Measurements from ENCODE around the gene KLF5.

Gene KLF5

DNA sequence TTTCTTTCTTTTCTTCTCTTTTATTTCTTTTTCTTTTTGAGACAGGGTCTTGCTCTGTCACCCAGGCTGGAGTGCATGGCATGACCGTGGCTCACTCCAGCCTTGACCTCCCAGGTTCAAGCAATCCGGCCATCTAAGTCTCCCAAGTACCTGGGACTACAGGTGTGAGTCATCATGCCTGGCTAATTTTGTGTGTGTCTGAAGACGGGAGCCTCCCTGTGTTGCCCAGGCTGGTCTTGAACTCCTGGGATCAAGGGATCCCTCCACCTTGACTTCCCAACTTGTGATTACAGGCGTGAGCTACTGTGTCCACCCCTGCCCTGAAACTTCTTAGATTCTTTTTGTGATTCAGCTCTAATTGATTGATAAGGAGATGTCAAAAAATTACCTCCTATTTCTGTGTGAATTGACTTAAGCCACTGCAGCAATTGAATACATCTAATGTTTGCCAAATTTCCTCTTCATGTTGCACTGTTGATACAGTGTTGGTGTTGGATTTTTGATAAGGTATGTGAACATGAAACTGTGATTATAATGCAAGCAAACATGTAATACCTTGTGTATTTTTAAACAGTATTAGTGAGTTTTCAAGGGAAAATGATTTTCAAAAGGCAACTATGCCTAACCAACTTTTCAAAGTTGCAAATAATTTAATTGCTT lies 22.6 kb downstream of the KLF5 start:
- in situ Hi-C loops (cut with HindIII; ENCODE audit: low sequenced_read_pairs), result no loop called here
- TF ChIP-seq, protein P1, sequence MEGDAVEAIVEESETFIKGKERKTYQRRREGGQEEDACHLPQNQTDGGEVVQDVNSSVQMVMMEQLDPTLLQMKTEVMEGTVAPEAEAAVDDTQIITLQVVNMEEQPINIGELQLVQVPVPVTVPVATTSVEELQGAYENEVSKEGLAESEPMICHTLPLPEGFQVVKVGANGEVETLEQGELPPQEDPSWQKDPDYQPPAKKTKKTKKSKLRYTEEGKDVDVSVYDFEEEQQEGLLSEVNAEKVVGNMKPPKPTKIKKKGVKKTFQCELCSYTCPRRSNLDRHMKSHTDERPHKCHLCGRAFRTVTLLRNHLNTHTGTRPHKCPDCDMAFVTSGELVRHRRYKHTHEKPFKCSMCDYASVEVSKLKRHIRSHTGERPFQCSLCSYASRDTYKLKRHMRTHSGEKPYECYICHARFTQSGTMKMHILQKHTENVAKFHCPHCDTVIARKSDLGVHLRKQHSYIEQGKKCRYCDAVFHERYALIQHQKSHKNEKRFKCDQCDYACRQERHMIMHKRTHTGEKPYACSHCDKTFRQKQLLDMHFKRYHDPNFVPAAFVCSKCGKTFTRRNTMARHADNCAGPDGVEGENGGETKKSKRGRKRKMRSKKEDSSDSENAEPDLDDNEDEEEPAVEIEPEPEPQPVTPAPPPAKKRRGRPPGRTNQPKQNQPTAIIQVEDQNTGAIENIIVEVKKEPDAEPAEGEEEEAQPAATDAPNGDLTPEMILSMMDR (IDR thresholded peaks at IDR 0.05; ENCODE audit: low read depth, low read length, missing control alignments), result no peak
- no peak for DNase-seq (ENCODE audit: low read depth)
- H3K4me3 ChIP-seq (ENCODE audit: low read depth, low read length), result no peak overlapping the region

DNA sequence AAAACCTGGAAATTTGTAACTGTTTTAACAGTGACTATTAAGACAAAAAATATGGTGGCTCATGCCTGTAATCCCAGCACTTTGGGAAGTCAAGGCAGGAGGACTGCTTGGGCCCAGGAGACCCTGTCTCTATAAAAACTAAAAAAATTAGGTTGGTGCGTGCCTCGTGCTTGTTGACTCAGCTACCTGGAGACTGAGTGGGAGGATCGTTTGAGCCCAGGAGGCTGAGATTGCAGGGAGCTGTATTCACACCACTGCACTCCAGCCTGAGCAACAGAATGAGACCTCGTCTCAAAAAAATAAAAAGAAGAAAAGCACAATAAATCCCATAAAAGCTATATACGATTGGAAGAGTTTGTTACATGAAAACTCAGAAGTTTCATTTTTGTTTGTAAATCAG lies 23.7 kb downstream of the KLF5 start:
- DNase-seq (ENCODE audit: low read depth), result no peak
- in situ Hi-C loops (cut with HindIII; ENCODE audit: low sequenced_read_pairs), result no loop called here
- no peak overlapping the region for H3K4me3 ChIP-seq (ENCODE audit: low read depth, low read length)
- TF ChIP-seq, protein P1 (IDR thresholded peaks at IDR 0.05; ENCODE audit: low read depth, low read length, missing control alignments), result no peak

GRCh38 chr13:73082895-73083294 lies 24.1 kb downstream of the KLF5 start:
- TF ChIP-seq, protein P1 (IDR thresholded peaks at IDR 0.05; ENCODE audit: low read depth, low read length, missing control alignments), result no peak
- H3K4me3 ChIP-seq (ENCODE audit: low read depth, low read length), result no peak overlapping the region
- in situ Hi-C loops (cut with HindIII; ENCODE audit: low sequenced_read_pairs), result no loop called here
- DNase-seq (ENCODE audit: low read depth), result no peak

DNA sequence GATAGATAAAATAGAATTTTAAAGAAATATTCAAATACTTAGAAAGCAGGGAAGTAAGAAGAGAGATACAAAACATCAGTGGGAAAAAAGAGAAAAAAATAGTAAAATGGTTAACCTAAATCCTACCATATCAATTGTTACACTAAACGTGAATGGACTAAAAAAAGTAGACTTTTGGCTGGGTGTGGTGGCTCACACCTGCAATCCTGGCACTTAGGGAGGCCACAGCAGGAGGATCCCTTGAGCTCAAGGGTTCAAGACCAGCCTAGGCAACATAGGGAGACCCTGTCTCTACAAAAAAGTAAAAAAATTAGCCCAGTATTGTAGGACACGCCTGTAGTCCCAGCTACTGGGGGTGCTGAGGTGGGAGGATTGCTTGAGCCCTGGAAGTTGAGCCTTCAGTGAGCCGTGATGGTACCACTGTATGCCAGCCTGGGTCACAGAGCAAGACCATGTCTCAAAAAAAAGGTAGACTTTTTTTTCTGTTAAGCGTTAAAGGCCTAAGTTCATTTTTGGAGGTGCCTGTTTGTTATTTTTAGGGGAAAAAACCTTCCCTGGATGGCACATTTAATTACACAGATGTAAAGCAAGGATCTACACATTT lies 29.6 kb downstream of the KLF5 start:
- TF ChIP-seq, protein P1 (IDR thresholded peaks at IDR 0.05; ENCODE audit: low read depth, low read length, missing control alignments), result no peak
- in situ Hi-C loops (cut with HindIII; ENCODE audit: low sequenced_read_pairs), result no loop called here
- no peak for DNase-seq (ENCODE audit: low read depth)
- no peak overlapping the region for H3K4me3 ChIP-seq (ENCODE audit: low read depth, low read length)

DNA sequence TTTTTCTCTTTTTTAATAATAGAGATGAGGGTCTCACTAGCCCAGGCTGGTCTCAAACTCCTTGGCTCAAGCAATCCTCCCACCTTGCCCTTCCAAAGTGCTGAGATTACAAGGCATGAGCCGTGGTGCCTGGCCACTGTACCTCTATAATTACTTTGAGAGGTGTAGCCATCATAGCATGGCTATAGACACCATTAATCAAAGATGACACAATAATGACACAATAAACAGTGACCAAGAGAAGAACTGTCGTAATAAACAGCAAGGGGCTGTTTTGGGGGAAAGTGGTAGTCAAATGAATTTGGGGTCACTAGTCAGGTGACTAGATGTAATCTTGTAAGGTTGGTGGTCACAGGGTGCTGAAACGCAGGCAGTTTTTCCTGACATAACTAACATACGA lies 30.4 kb downstream of the KLF5 start:
- TF ChIP-seq, protein P1 (IDR thresholded peaks at IDR 0.05; ENCODE audit: low read depth, low read length, missing control alignments), result no peak
- H3K4me3 ChIP-seq (ENCODE audit: low read depth, low read length), result no peak overlapping the region
- in situ Hi-C loops (cut with HindIII; ENCODE audit: low sequenced_read_pairs), result no loop called here
- DNase-seq (ENCODE audit: low read depth), result no peak

DNA sequence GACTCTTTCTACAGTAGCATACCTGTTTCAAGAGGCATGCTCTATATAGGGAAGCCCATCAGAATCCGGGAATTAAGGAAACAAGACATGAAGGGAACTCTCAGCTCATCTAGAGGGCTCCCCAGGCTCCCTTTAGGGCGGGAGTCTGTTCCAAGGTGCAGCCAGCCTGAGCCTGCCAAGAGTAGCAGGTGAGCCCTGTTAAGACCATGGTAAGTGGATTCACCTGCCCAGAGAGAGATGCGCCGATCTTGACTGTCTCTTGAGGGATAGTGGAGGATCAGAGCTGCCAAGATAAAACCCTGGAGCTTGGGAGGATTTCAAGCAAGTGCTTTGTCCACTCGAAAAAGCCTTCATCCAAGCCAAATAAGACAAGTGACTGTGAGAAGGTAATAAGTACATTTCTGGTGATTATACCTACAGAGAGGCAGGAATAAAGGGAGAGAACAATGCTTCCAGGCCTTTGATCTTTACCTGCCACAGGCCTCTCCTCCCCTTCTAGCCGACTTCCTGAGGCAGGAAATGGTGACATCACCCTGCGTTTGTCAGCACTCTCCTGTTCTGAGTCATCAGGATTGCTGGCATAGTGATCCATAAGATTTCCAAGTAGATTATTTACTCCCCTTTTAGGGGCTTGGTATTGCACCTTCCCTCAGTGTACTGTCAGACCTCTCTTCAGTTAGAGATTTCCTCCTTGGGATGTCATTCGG lies 31.5 kb downstream of the KLF5 start:
- in situ Hi-C loops (cut with HindIII; ENCODE audit: low sequenced_read_pairs), result no loop called here
- no peak overlapping the region for H3K4me3 ChIP-seq (ENCODE audit: low read depth, low read length)
- TF ChIP-seq, protein P1 (IDR thresholded peaks at IDR 0.05; ENCODE audit: low read depth, low read length, missing control alignments), result no peak
- peak; percentile 67 for DNase-seq (ENCODE audit: low read depth)
